ENCODE measurements around the gene SP100.

DNA sequence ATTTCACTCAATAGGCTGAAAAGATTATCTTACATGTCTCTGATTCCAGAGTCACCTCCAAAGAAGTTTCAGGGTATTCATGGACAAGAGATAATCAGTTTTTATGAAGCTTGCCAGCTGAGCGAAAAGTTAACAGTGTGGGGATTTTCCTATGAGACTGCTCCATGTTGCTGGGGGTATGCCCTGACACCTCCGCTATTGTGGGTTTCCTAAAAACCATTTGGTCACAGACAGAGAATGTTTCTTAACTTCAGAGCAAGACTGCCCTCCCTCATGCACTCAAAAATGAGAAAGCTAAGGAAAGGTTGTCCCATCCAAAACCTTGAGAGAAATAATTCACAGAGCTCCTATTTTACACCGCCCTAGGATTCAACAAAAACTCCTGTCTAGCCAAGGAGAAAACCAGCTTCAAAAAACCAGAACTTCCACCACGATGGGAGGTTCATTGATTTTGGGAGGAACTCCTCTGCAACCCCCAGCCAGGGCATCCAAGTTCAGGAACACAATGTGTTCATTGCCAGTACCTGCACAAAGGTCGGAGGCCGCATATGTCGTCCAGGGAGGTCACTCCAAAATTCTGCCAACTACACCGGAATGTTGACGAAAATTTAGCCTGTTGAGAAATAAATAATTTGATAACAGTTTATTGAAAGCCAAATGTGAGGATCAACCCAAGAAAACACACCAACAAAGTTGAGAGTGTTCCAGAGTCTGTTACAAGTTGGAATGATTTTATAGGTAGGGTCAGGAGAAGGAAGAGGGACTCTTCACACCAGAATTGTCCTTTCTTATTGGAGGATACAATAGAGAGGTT lies 104.3 kb downstream of the SP100 start:
- TF ChIP-seq, protein P1, sequence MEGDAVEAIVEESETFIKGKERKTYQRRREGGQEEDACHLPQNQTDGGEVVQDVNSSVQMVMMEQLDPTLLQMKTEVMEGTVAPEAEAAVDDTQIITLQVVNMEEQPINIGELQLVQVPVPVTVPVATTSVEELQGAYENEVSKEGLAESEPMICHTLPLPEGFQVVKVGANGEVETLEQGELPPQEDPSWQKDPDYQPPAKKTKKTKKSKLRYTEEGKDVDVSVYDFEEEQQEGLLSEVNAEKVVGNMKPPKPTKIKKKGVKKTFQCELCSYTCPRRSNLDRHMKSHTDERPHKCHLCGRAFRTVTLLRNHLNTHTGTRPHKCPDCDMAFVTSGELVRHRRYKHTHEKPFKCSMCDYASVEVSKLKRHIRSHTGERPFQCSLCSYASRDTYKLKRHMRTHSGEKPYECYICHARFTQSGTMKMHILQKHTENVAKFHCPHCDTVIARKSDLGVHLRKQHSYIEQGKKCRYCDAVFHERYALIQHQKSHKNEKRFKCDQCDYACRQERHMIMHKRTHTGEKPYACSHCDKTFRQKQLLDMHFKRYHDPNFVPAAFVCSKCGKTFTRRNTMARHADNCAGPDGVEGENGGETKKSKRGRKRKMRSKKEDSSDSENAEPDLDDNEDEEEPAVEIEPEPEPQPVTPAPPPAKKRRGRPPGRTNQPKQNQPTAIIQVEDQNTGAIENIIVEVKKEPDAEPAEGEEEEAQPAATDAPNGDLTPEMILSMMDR (IDR thresholded peaks at IDR 0.05) = no peak
- no peak for TF ChIP-seq POLR2A (IDR thresholded peaks at IDR 0.05)
